Pulmonary artery endothelial cell (primary cell): ENCODE results near the gene ZBTB17. TPM values are rescaled to one million over a fixed set of nuclear protein-coding genes. Genes with fewer than 3 reads are reported as not detected.
"Not testable (repeated sequence)": the region's sequence is repeated elsewhere in the genome, so short reads cannot be mapped to it uniquely, and the experiment has no call there.

ENCODE experiments used
- DNase-seq: peaks from one replicate; pipeline ENCODE4 v3.0.0-alpha.2; 2011; ENCODE audit warnings: low read depth, low spot score
- total RNA-seq: library from RNA; depleted of rRNA; stranded (reverse); fragments of >200 nt; gene quantifications from 2 replicates; pipeline ENCODE4 v1.2.3, GENCODE V29; 2014

Gene ZBTB17
- total RNA-seq, 1 donor from 2014 or later: 52.4 TPM

DNA sequence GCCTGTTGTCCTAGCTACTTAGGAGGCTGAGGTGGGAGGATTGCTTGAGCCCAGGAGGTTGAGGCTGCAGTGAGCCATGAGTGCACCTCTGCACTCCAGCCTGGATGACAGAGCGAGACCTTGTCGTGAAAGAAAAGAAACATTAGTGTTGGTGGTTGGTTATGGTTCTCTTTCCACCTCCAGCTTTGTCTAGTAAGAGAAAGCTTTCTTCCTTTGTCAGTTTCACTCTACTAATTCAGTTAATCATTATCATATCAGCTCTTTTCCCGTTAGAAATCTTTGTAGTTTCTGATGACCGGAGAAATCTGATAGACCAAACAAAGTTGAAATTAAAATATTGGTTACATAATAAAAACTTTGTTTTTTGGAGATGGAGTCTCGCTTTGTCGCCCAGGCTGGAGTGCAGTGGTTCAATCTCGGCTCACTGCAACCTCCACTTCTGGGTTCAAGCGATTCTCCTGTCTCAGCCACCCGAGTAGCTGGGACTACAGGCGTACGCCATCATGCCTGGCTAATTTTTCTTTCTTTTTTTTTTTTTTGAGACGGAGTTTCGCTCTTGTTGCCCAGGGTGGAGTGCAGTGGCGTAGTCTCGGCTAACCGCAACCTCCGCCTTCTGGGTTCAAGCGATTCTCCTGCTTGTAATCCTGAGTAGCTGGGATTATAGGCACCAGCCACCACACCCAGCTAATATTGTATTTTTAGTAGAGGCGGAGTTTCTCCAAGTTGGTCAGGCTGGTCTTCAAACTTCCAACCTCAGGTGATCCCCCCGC is 78.9 kb downstream of the ZBTB17 start:
- not testable (repeated sequence) for DNase-seq

DNA sequence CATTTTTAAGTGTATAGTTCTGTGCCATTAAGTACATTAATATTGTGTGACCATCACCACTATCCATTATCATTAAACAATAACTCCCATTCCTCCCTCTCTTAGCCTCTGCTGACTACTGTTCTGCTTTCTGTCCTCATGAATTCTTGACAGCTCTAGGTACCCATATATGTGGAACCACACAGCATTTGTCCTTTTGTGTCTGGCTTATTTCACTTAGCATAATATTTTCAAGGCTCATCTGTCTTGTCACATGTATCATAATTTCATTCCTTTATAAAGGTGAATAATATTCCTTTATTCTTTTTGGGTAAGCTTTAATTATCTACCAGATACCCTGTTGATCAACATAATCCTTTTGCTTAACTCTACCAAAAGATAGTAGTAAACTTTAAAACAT is 80.7 kb downstream of the ZBTB17 start:
- no peak for DNase-seq

DNA sequence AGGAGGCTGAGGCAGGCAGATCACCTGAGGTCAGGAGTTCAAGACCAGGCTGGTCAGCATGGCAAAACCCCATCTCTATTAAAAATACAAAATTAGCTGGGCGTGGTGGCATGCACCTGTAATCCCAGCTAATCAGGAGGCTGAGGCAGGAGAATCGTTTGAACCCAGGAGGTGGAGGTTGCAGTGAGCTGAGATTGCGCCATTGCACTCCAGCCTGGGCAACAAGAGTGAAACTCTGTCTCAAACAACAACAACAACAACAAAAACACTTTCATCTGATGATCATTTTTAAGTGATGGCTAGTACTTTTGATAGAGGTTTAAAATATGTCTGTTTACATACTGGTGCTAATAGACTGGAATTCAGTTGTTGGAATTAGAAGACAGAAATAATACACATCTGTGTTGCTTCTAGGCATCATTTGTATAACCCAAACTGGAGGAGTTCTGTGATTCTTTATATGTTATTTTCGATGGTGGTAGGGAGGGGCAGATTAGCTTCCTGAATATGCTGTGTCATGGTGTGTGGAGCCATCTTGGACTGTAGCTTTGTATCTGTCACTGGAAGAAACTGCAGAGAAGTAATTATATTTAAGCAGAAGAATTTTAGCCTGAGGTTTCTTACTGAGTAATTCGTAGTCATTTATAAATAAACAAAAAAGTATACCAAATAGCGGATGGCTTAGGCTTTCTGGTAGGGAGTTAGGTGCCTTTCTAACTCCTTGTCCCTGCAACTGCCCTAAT is 82.9 kb downstream of the ZBTB17 start:
- not testable (repeated sequence) for DNase-seq

Other genes starting within 250 kb of the ZBTB17 start
- 0.20 and 0.42 TPM in 2 replicates for gene SLC25A34, start 239.8 kb downstream of the ZBTB17 start, total RNA-seq
- not detected in 2 replicates for gene TMEM82, start 233.6 kb downstream of the ZBTB17 start, total RNA-seq
- 311 and 321 TPM in 2 replicates for gene FBLIM1, start 217.3 kb downstream of the ZBTB17 start, total RNA-seq
- 2.4 and 4.7 TPM in 2 replicates for gene UQCRHL, start 168.5 kb downstream of the ZBTB17 start, total RNA-seq
- 18.9 and 31.7 TPM in 2 replicates for gene SPEN, start 128.4 kb downstream of the ZBTB17 start, total RNA-seq
- gene SRARP, start 28.1 kb upstream of the ZBTB17 start, total RNA-seq: not detected in 2 replicates
- gene HSPB7, start 41.9 kb upstream of the ZBTB17 start, total RNA-seq: 0.14 TPM in 1 of 2 replicates, not detected in the other
- gene CLCNKA, start 45.9 kb upstream of the ZBTB17 start, total RNA-seq: not detected in 2 replicates
- 0.07 TPM in 1 of 2 replicates, not detected in the other for gene CLCNKB, start 67.7 kb upstream of the ZBTB17 start, total RNA-seq
- gene FAM131C, start 97.5 kb upstream of the ZBTB17 start, total RNA-seq: 0.14 and 0.20 TPM in 2 replicates
- 103 and 130 TPM in 2 replicates for gene EPHA2, start 180.0 kb upstream of the ZBTB17 start, total RNA-seq
- gene ARHGEF19, start 236.6 kb upstream of the ZBTB17 start, total RNA-seq: 4.0 TPM in 2 replicates